Iris pigment epithelial cell (primary cell): ENCODE results near the gene ZNF418.
A peak's percentile ranks its signal among the peaks of the same experiment; 100 is the strongest.
"Not testable (repeated sequence)": the region's sequence is repeated elsewhere in the genome, so short reads cannot be mapped to it uniquely, and the experiment has no call there.

Source experiments
- DNase-seq: peaks from one replicate; pipeline ENCODE4 v3.0.0-alpha.2; 2011; ENCODE audit warnings: low read depth

Gene ZNF418

DNA sequence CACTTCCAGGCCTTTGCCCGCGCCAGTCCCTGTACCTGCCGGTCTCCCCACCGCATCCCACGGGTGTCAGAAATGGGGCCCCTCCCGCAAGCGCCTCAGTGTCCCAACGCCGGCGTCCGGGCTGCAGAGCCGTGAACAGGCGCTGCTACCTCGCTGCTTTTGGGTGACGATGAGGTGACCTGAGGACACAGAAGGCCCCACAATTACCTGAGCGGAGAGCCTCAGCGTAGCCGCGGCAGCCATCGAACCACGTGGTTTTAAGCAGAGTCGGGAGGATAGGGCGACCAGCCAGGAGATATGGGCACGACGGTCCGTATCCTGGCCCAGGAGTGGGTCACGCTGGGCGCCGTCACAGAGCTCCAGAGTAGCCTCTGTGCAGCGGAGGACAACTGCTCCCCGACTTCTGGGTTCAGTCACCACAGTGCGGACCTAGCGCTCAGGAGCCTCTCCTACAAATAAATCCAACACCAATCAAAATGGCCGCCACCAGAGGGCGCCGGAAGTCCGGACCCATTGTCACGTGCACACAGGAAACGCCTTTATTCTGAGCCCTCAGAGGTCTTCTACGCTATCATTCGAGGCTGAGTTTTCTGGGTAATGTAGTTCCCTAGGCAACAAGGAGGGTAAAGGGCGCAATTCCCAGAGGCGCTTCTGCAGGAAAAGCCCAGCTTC lies 46.5 kb downstream of the ZNF418 start, which contains the start of gene ZNF814:
Gene ZNF814 (minus strand): TSS at position 478 of the 672 bp plus-strand sequence. CDS start 235 bp downstream, at position 243.
- DNase-seq = peak; percentile 79

DNA sequence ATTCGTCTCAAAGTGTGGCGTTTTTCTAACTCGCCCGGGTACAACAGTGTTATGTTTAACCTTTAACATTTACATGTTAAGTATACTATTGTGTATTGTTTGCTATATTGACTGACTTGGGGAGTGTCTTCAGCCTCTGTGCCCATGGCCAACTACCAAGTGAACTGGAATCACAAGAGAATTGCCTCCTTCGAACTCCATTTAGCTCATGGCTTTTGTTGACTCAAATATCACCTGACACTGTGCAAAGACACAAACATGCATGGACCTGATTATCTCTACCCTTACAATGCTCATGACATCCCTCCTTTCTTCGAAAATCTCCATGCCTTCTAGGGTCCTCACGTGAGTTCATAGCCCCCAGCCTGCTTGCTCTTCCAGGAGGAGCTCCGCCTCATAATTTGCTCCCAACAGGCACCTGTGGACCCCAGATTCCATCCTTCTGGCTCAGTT lies 47.1 kb downstream of the ZNF418 start:
- DNase-seq = no peak

DNA sequence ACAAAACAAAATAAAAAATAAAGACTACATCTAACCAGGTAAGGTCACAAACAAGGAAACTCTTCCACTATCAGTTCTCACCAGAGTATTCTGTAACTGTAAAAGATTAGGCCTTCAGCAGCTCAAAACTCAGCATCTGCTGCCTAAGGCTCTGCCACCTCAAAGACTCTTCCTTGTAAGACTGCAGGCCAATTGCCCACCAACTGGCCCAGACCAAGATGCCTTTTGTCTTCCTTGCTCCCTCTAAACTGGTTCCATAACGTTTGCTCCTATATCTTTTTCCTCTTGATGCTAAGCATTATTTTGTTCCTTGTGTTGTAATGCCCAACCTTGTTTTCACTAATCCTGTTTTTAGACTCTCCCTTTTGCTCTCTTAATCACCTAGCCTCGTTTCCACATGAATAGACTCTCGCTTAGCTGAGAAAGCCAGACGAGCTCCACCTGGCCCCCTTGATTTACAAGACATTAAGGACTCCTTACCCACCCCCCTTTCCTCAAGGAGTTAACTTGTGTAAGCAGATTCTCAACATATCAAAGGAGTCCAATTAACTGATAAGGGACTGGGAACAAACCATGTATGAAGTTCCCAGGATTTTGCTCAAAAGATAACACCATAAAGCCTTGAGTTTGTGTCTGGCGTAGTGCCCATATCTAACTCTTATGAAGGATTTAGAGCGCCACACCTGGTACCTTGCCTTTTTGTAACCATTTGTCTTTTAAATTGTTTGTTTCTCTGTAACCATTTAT lies 47.8 kb downstream of the ZNF418 start:
- no peak for DNase-seq

DNA sequence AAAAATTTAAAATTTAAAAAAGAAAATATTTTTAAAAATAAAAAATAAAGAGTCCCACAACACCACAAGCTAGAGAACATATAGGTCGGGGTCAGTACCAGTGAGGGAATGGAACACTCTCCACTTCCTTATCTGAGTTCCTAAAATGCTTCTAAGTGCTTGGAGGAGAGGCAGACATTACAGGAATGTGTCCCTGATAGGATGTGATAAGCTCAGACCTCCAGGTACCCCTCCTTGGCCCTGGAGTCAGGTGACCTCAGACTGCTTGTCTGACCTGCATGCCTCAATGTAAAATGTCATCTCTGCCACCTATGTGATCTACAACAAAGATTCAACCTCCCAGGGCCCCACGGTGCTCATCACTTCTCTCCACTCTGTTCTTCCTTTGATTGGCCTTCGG lies 49.2 kb downstream of the ZNF418 start:
- DNase-seq = no peak

DNA sequence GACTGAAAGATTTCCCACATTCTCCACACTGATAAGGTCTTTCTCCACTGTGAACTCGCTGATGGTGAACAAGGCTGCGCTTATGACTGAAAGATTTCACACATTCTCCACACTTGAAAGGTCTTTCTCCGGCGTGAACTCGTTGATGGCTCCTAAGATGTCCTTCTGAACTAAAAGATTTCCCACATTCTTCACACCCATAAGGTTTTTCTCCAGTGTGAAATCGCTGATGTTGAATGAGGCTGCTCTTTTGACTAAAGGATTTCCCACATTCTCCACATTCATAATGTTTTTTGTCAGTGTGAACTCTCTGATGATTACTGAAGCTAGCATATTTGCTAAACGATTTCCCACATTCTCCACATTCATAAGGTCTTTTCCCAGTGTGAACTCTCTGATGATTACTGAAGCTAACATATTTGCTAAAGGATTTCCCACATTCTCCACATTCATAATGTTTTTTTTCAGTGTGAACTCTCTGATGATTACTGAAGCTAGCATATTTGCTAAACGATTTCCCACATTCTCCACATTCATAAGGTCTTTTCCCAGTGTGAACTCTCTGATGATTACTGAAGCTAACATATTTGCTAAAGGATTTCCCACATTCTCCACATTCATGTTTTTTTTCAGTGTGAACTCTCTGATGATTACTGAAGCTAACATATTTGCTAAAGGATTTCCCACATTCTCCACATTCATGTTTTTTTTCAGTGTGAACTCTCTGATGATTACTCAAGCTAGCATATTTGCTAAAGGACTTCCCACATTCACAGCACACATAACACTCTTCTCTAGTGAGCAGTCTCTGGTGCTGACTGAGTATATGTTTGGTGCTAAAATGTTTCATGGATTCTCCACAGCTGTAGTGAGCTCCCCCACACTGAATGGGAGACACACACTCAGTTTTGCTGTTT lies 61.1 kb downstream of the ZNF418 start:
- DNase-seq = not testable (repeated sequence)

DNA sequence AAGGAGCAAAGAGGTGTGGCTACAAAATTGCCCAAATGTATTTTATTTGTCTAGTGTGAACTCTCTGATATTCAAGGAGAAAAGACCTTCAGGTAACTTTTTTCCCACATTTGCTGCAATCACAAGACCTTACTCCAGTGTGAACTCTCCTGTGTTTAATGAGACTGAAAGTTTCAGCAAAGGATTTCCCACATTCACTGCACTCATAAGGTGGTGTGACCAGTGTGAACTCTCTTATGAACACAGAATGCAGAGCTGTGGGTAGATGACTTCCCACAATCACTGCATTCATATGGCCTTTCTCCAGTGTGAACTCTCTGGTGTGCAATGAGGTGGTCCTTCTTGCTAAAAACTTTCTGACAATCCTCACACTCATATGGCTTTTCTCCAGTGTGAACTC lies 62.8 kb downstream of the ZNF418 start:
- DNase-seq = no peak
